ENCODE results near the gene SEPTIN2. TPM values are rescaled to one million over a fixed set of nuclear protein-coding genes. Genes with fewer than 3 reads are reported as not detected.
"Not testable (repeated sequence)": the region's sequence is repeated elsewhere in the genome, so short reads cannot be mapped to it uniquely, and the experiment has no call there.

SEPTIN2 gene
- total RNA-seq, 2 experiments from 2014 or later: 282 to 290 TPM

DNA sequence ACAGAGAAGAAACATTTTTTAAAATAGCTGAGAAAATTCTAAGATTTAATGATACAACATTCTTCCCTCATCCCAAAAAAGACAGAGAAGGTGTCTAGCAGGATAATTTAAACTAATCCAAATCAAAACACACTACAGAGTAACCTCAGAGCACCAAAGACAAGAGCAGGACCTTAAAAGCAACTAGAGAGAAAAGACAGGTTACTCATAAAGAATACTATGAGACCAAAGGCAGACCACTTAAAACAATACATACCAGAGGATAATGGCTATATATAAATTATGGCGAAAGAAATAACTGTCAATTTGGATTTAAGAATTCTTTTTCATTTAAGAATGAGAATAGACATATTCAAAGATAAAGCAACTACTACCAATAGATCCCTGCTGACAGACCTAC lies 40.2 kb upstream of the SEPTIN2 start:
- DNase-seq: no peak
- Mint-ChIP-seq H3K4me3 (no peak overlapping the region), H3K4me1 (peaks cover 33% of the 10 kb centered on the region), H3K27me3 (no peaks in the 10 kb centered on the region), H3K36me3 (ENCODE audit: low read depth) (peaks cover 45% of the 10 kb centered on the region), H3K27ac (no peak overlapping the region), H3K9me3 (peaks cover 10% of the 10 kb centered on the region)
- POLR2A ChIA-PET: interaction anchor here (1.0 kb wide), 1 partner anchor 40 kb away, joined by 3 read pairs; the partner anchor contains the start of genes HDLBP and SEPTIN2
- CTCF ChIA-PET: no interaction called here

DNA sequence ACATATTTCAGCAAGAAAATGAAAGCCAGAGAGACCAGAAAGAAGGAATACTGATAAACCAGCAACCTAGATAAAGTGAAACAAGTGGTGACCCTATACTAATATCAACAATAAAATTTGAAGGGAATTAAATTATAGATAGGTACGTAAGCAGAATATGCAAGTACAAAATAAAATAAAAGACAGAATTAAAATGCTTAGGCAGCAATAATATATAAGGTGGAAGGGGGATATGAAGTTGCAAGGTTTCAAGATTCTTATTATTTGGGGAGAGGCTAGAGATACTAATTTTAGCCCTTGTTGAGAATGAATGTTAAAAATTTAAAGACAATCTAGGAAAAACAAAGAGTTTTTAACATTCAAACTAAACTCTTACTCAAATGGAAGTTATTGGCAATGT lies 39.8 kb upstream of the SEPTIN2 start:
- no peak overlapping the region for H3K27ac Mint-ChIP-seq
- POLR2A ChIA-PET: no interaction called here
- H3K4me3 Mint-ChIP-seq: no peak overlapping the region
- CTCF ChIA-PET: no interaction called here
- H3K4me1 Mint-ChIP-seq: peaks cover 31% of the 10 kb centered on the region
- H3K27me3 Mint-ChIP-seq: no peaks in the 10 kb centered on the region
- peaks cover 10% of the 10 kb centered on the region for H3K9me3 Mint-ChIP-seq
- peaks cover 45% of the 10 kb centered on the region for H3K36me3 Mint-ChIP-seq (ENCODE audit: low read depth)
- no peak for DNase-seq

DNA sequence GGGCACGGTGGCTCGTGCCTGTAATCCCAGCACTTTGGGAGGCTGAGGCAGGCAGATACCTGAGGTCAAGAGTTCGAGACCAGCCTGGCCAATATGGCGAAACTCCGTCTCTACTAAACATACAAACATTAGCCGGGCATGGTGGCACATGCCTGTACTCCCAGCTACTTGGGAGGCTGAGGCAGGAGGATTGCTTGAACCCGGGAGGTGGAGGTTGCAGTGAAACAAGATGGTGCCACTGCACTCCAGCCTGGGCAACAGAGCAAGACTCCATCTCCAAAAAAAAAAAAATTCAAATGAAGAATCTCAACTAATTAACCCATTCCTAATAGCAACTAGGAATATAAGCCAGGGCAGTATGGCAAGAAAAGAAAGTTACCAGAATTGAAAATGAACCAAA lies 37.4 kb upstream of the SEPTIN2 start:
- POLR2A ChIA-PET: interaction anchor here (1.5 kb wide), 1 partner anchor 37 kb away, joined by 3 read pairs; the partner anchor contains the start of genes HDLBP and SEPTIN2
- peaks cover 24% of the 10 kb centered on the region for H3K4me1 Mint-ChIP-seq
- H3K27me3 Mint-ChIP-seq, H3K4me3 Mint-ChIP-seq, CTCF ChIA-PET, DNase-seq, H3K27ac Mint-ChIP-seq, H3K9me3 Mint-ChIP-seq: not testable (repeated sequence)
- peaks cover 42% of the 10 kb centered on the region for H3K36me3 Mint-ChIP-seq (ENCODE audit: low read depth)

DNA sequence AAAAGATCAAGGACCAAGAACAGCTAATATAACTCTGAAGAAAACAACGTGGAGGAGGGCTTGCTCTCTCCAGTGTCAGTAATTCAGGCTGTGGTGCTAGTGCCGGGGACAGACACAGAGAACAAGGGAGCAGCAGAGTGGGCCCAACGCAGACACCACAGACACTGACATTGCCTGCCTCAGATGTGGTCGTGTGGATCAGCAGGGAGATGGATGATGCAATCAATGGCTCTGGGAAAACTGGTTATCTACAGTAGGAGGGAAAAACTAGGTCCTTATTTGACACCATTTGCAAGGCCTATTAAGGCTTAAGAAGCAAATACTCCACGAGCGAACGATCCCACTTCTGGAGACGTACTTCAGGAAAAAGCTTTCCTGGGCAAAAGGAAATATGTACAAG lies 36.3 kb upstream of the SEPTIN2 start:
- DNase-seq: no peak
- H3K9me3 Mint-ChIP-seq: peaks cover 10% of the 10 kb centered on the region
- ChIA-PET CTCF (no interaction called here), POLR2A (interaction anchor here (1.0 to 1.5 kb wide), 2 partner anchors 36 kb away, joined by 3 read pairs; partner anchors contain the start of genes HDLBP and SEPTIN2)
- H3K4me1 Mint-ChIP-seq: peaks cover 17% of the 10 kb centered on the region
- no peak overlapping the region for H3K4me3 Mint-ChIP-seq
- no peaks in the 10 kb centered on the region for H3K27me3 Mint-ChIP-seq
- peaks cover 39% of the 10 kb centered on the region for H3K36me3 Mint-ChIP-seq (ENCODE audit: low read depth)
- H3K27ac Mint-ChIP-seq: no peak overlapping the region

DNA sequence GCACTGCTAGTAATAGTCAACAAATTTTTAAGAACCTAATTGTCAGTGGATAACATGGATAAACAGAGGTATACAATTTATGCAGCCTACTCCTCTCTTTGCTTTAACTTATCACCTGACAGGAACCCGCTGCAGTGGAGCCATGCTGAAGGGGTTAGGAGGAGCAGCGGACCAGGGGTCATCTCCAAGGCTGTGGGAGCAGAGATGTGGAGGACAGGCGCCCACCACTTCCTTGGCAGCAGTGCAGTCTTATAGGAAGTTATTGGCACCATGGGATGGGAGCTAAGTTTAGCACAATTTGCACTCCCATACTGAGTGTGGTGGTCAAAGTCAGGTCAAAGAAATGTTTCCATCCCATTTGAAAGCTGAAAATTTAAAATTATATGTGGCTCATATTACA lies 35.9 kb upstream of the SEPTIN2 start:
- no peak for DNase-seq
- H3K27me3 Mint-ChIP-seq: no peaks in the 10 kb centered on the region
- ChIA-PET POLR2A (interaction anchor here (1.0 kb wide), 1 partner anchor 35 kb away, joined by 3 read pairs; no protein-coding TSS in a partner anchor), CTCF (no interaction called here)
- H3K4me3 Mint-ChIP-seq: no peak overlapping the region
- peaks cover 17% of the 10 kb centered on the region for H3K4me1 Mint-ChIP-seq
- H3K36me3 Mint-ChIP-seq (ENCODE audit: low read depth): peaks cover 37% of the 10 kb centered on the region
- no peak overlapping the region for H3K27ac Mint-ChIP-seq
- peaks cover 10% of the 10 kb centered on the region for H3K9me3 Mint-ChIP-seq

DNA sequence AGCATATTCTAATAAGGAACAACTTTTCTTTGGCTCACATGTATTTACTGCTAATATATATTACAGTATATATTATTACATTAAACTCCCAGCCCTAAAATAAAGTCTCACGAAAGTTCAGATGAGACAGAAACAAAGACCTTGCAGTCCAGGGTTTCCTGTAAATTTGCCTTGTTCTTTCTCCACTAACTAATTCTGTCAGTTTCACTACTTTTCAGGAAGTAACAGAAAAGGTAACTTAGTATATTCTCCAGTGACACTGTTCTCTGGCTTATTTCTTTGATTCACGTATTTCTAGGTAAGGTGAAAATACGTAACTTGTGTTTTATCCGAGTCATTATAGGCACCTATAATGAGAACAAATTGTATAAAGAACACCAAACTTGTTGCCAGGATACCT lies 35.4 kb upstream of the SEPTIN2 start:
- CTCF ChIA-PET: no interaction called here
- POLR2A ChIA-PET: interaction anchor here (1.0 kb wide), 1 partner anchor 35 kb away, joined by 3 read pairs; no protein-coding TSS in a partner anchor
- Mint-ChIP-seq H3K9me3 (peaks cover 7% of the 10 kb centered on the region), H3K27ac (no peak overlapping the region), H3K4me1 (peaks cover 17% of the 10 kb centered on the region), H3K36me3 (ENCODE audit: low read depth) (peaks cover 34% of the 10 kb centered on the region), H3K27me3 (no peaks in the 10 kb centered on the region), H3K4me3 (no peak overlapping the region)
- no peak for DNase-seq

DNA sequence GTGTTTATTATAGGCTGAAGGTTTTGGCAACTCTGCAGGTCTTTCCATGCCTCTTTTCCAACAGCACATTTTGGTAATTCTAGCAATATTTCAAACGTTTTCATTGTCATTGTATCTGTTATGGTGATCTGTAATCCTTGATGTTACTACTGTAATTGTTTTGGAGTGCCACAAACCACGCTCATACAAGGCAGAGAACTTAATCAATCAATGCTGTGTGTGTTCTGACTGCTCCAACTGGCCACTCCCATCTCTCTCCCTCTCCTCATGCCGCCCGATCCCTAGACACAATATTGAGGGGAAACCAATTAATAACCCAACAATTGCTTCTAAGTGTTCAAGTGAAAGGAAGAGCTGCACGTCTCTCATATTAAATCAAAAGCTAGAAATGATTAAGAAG lies 33.2 kb upstream of the SEPTIN2 start:
- ChIA-PET POLR2A (no interaction called here), CTCF (no interaction called here)
- no peak for DNase-seq
- no peak overlapping the region for H3K27ac Mint-ChIP-seq
- no peak overlapping the region for H3K4me3 Mint-ChIP-seq
- H3K27me3 Mint-ChIP-seq: no peaks in the 10 kb centered on the region
- peaks cover 17% of the 10 kb centered on the region for H3K36me3 Mint-ChIP-seq (ENCODE audit: low read depth)
- no peaks in the 10 kb centered on the region for H3K9me3 Mint-ChIP-seq
- peaks cover 14% of the 10 kb centered on the region for H3K4me1 Mint-ChIP-seq

DNA sequence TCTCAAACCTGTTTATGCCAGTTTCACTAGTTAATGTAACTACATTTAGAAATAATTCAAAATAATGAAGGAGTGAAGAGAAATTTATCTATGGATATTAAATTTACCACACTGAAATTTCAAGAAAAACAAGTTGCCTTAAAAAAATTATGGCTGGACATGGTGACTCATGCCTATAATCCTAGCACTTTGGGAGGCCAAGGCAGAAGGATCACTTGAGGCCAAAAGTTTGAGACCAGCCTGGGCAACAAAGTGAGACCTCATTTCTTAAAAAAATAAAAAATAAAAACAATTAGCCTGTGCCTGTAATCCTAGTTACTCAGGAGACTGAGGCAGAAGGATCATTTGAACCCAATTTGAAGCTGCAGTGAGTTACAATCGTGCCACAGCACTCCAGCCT lies 30.1 kb upstream of the SEPTIN2 start:
- DNase-seq: no peak
- H3K27ac Mint-ChIP-seq: no peak overlapping the region
- H3K9me3 Mint-ChIP-seq: no peaks in the 10 kb centered on the region
- CTCF ChIA-PET: no interaction called here
- no peaks in the 10 kb centered on the region for H3K27me3 Mint-ChIP-seq
- peaks cover 20% of the 10 kb centered on the region for H3K4me1 Mint-ChIP-seq
- POLR2A ChIA-PET: no interaction called here
- peaks cover 14% of the 10 kb centered on the region for H3K36me3 Mint-ChIP-seq (ENCODE audit: low read depth)
- H3K4me3 Mint-ChIP-seq: no peak overlapping the region

DNA sequence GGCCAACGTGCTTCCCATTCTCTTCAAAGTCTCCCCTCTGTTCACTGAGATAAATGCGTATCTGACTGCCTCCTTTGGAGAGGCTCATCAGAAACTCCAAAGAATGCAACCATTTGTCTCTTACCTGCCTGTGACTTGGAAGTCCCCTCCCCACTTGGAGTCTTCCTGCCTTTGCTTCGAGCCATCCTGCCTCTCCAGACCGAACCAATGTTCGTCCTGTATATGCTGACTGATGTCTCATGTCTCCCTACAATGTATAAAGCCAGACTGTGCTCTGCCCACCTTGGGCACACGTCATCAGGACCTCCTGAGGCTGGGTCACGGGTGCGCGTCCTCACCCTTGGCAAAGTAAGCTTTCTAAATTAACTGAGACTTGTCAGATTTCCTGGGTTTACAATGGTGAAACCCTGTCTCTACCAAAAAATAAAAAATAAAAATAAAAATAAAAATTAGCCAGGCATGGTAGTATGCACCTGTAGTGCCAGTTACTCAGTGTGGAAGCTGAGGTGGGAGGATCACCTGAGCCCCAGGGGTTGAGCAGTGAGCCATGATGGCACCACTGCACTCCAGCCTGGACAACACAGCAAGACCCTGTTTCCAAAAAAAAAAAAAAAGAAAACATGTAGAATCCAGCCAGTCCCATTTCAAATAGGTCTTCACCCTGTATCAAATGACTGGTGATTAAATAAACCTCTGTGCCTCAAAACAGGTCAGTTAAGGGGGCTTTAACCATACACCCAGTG lies 29.2 kb upstream of the SEPTIN2 start:
- DNase-seq: no peak
- POLR2A ChIA-PET: no interaction called here
- H3K27ac Mint-ChIP-seq: no peak overlapping the region
- no peaks in the 10 kb centered on the region for H3K27me3 Mint-ChIP-seq
- no peak overlapping the region for H3K4me3 Mint-ChIP-seq
- CTCF ChIA-PET: no interaction called here
- peaks cover 23% of the 10 kb centered on the region for H3K4me1 Mint-ChIP-seq
- peaks cover 14% of the 10 kb centered on the region for H3K36me3 Mint-ChIP-seq (ENCODE audit: low read depth)
- H3K9me3 Mint-ChIP-seq: no peaks in the 10 kb centered on the region

DNA sequence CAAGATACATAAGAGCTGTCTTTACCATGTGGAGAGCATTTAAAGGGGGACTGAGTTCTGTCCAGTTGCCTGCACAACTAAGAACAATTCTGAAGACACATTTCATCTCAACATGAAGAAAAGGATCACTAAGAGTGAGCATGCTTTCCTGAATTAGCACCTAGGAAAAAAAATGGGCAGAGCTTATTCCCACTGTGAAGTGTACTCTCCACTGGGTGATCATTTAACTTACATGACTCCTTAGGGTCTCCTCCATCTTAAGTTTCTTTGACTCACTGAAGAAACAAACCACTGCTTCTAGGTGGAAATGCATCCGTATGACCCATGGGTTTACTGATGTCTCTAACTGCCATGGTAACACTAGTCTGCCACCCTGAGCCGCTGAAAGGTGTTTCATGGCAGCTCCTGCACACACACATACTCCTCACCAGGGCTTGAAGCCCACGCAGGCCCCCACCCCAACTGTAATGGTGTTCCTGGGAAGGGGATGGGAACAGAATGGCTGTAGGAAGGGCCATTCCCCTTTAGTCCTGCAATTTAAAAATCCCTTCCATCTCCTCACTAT lies 27.3 kb upstream of the SEPTIN2 start:
- POLR2A ChIA-PET: no interaction called here
- H3K4me3 Mint-ChIP-seq: no peak overlapping the region
- DNase-seq: no peak
- CTCF ChIA-PET: interaction anchor here (1.4 kb wide), 1 partner anchor 27 kb away, joined by 3 read pairs; the partner anchor contains the start of genes HDLBP and SEPTIN2
- H3K27me3 Mint-ChIP-seq: no peaks in the 10 kb centered on the region
- peaks cover 26% of the 10 kb centered on the region for H3K4me1 Mint-ChIP-seq
- H3K36me3 Mint-ChIP-seq (ENCODE audit: low read depth): peaks cover 14% of the 10 kb centered on the region
- H3K27ac Mint-ChIP-seq: no peak overlapping the region
- H3K9me3 Mint-ChIP-seq: no peaks in the 10 kb centered on the region

DNA sequence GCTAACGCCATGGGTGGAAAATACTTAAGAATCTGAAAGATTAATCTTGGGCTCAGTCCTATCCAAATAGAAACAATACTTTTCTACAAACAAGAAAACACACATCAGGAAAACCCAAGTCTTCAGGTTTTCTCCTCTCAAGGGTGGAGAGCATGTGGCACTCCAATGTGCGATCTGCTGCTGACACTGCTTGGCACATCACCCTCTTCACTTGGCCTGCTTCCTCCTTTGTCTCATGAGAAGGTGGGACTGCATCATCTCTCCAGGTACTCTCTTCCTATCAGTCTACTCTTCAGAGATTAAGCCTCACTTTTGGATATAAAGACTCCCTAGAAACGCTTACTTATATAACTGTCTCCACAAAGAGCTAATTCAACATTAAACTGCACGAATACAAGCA lies 26.7 kb upstream of the SEPTIN2 start:
- ChIA-PET POLR2A (no interaction called here), CTCF (interaction anchor here (1.4 kb wide), 1 partner anchor 26 kb away, joined by 3 read pairs; the partner anchor contains the start of genes HDLBP and SEPTIN2)
- H3K27me3 Mint-ChIP-seq: no peaks in the 10 kb centered on the region
- no peak overlapping the region for H3K4me3 Mint-ChIP-seq
- H3K27ac Mint-ChIP-seq: no peak overlapping the region
- peaks cover 26% of the 10 kb centered on the region for H3K4me1 Mint-ChIP-seq
- peaks cover 12% of the 10 kb centered on the region for H3K36me3 Mint-ChIP-seq (ENCODE audit: low read depth)
- DNase-seq: no peak
- H3K9me3 Mint-ChIP-seq: no peaks in the 10 kb centered on the region

DNA sequence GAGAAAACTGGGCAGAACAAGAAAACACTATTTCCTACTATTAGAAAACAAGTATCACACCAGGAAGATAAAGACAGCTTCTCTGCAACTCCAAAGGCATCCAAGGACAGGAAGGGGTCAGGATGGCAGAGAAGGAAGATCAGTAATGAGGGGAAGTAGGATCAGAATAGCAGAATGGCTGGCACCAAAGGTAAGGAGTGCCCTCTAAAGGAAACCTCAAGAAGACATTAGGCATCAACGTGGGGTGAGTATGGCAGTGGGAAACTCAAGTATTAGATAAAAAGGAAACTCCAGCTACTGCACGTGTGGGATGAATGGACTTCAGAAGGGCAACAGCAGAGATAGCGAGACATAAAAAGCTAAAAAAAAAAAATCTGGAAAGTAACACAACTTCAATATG lies 26.1 kb upstream of the SEPTIN2 start:
- Mint-ChIP-seq H3K27me3 (no peaks in the 10 kb centered on the region), H3K9me3 (no peaks in the 10 kb centered on the region), H3K4me1 (peaks cover 26% of the 10 kb centered on the region), H3K4me3 (no peak overlapping the region), H3K36me3 (ENCODE audit: low read depth) (peaks cover 6% of the 10 kb centered on the region), H3K27ac (no peak overlapping the region)
- no peak for DNase-seq
- ChIA-PET CTCF (interaction anchor here (1.4 kb wide), 1 partner anchor 26 kb away, joined by 3 read pairs; the partner anchor contains the start of genes HDLBP and SEPTIN2), POLR2A (interaction anchor here (4.1 kb wide), 1 partner anchor 26 kb away, joined by 18 read pairs; the partner anchor contains the start of genes HDLBP and SEPTIN2)

DNA sequence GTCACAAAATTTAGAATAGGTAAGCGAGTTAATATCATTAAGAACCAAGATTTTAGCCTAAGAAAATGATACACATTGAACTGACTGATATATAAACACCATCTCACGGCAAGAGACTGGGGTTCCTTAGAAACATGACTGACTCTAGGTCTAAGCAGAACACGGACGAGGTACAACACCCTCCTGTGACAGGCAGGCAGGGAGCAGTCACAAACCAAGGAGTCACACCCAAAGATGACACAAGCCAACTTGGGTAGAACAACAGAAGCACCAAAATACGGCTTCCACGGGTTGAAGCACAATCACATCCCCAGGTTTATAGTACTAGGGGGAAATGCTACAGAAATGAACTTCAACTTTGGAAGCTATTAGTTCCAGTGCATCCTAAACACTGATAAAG lies 24.6 kb upstream of the SEPTIN2 start:
- POLR2A ChIA-PET: interaction anchor here (1.4 to 4.1 kb wide), 2 partner anchors 25 to 27 kb away, joined by 3 to 18 read pairs; partner anchors contain the start of genes HDLBP and SEPTIN2
- no peak for DNase-seq
- Mint-ChIP-seq H3K4me1 (peaks cover 26% of the 10 kb centered on the region), H3K9me3 (no peaks in the 10 kb centered on the region), H3K27me3 (no peaks in the 10 kb centered on the region), H3K27ac (no peak overlapping the region), H3K36me3 (ENCODE audit: low read depth) (peaks cover 5% of the 10 kb centered on the region), H3K4me3 (no peak overlapping the region)
- CTCF ChIA-PET: no interaction called here
